ENCODE data around the gene BHMT2.

Gene BHMT2

GRCh38 chr5:79070350-79070667 is 742 bp downstream of the BHMT2 start:
- no peak for DNase-seq

GRCh38 chr5:79074641-79075040 is 5.1 kb downstream of the BHMT2 start:
- no peak for DNase-seq

GRCh38 chr5:79075646-79076426 is 6.3 kb downstream of the BHMT2 start:
- DNase-seq, result no peak

- DNase-seq, result no peak
These were observed 7.3 kb downstream of the BHMT2 start for GRCh38 chr5:79076819-79077218.

GRCh38 chr5:79077680-79078365 is 8.3 kb downstream of the BHMT2 start:
- no peak for DNase-seq

- no peak for DNase-seq
These were observed 11.2 kb downstream of the BHMT2 start for GRCh38 chr5:79080804-79081203.

GRCh38 chr5:79081779-79082178 is 12.2 kb downstream of the BHMT2 start:
- no peak for DNase-seq

- DNase-seq, result no peak
These were observed 16.5 kb downstream of the BHMT2 start for GRCh38 chr5:79086116-79086515.

- DNase-seq, result no peak
These were observed 18.9 kb downstream of the BHMT2 start for GRCh38 chr5:79088507-79088906.

GRCh38 chr5:79091064-79091463 is 21.5 kb downstream of the BHMT2 start:
- no peak for DNase-seq

- no peak for DNase-seq
These were observed 24.2 kb downstream of the BHMT2 start for GRCh38 chr5:79093762-79094161.

GRCh38 chr5:79105868-79106267 is 36.3 kb downstream of the BHMT2 start:
- DNase-seq, result no peak

- no peak for DNase-seq
These were observed 37.6 kb downstream of the BHMT2 start for GRCh38 chr5:79107020-79107796.

GRCh38 chr5:79108086-79108485 is 38.5 kb downstream of the BHMT2 start:
- no peak for DNase-seq

GRCh38 chr5:79108792-79109191 is 39.2 kb downstream of the BHMT2 start:
- DNase-seq, result no peak

- DNase-seq, result no peak
These were observed 40.2 kb downstream of the BHMT2 start for GRCh38 chr5:79109527-79110492.

- DNase-seq, result no peak
These were observed 41.9 kb downstream of the BHMT2 start, which contains the start of gene BHMT for GRCh38 chr5:79111387-79111959. TSS of gene BHMT (plus strand) at chr5:79111809. CDS start at chr5:79111886, 77 bp downstream.

- no peak for DNase-seq
These were observed 42.6 kb downstream of the BHMT2 start for GRCh38 chr5:79111960-79112702.

GRCh38 chr5:79112703-79113058 is 43.1 kb downstream of the BHMT2 start:
- no peak for DNase-seq

GRCh38 chr5:79119486-79119885 is 49.9 kb downstream of the BHMT2 start:
- no peak for DNase-seq

GRCh38 chr5:79120221-79120620 is 50.7 kb downstream of the BHMT2 start:
- no peak for DNase-seq

GRCh38 chr5:79122973-79123372 is 53.4 kb downstream of the BHMT2 start:
- no peak for DNase-seq

Data from midbrain (tissue), 1 donor.